Stimulated activated CD8-positive, alpha-beta memory T cell treated with anti-CD3 and anti-CD28 coated beads, Interleukin-7, amount 100 ng/mL, for 4 hours (primary cell): Measurements from ENCODE around the gene KCNQ5.
"Not testable (repeated sequence)": the region's sequence is repeated elsewhere in the genome, so short reads cannot be mapped to it uniquely, and the experiment has no call there.

Experiments
- DNase-seq, 2 donors: peaks; one replicate each; pipeline ENCODE4 v3.0.0-alpha.2; 2020; ENCODE audit warnings: low read depth in 2 of 2

KCNQ5 gene

GRCh38 chr6:73180076-73180738, 558.3 kb downstream of the KCNQ5 start:
- DNase-seq, result no peak

- DNase-seq, result no peak
Observed at GRCh38 chr6:73180763-73181619, 559.1 kb downstream of the KCNQ5 start.

- DNase-seq, result no peak
Observed at GRCh38 chr6:73182021-73182607, 560.2 kb downstream of the KCNQ5 start.

- not testable (repeated sequence) for DNase-seq
Observed at GRCh38 chr6:73193302-73193701, 571.4 kb downstream of the KCNQ5 start.

- no peak for DNase-seq
Observed at GRCh38 chr6:73194744-73195143, 572.9 kb downstream of the KCNQ5 start.

GRCh38 chr6:73200247-73200646, 578.4 kb downstream of the KCNQ5 start:
- DNase-seq, result no peak

GRCh38 chr6:73200735-73201134, 578.9 kb downstream of the KCNQ5 start:
- no peak for DNase-seq

DNA sequence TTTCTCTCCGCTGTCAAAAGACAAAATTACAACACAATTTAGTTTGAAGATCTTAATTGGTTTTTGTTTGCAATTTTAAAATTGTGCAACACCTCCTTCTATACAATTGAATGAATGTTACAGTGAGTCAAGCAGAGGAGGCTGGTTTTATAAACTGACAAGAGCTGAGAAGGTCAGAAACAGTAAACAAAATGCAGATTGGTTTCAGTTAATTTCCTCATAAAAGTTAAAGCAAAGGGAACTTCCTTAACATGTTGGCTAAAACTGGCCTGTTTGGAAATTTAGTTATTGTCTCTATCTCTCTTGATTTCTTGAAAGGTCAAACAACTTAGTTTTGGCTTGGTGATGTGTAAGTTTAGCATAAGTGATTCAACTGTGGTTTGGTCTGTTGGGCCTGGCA, 581.2 kb downstream of the KCNQ5 start:
- no peak for DNase-seq

DNA sequence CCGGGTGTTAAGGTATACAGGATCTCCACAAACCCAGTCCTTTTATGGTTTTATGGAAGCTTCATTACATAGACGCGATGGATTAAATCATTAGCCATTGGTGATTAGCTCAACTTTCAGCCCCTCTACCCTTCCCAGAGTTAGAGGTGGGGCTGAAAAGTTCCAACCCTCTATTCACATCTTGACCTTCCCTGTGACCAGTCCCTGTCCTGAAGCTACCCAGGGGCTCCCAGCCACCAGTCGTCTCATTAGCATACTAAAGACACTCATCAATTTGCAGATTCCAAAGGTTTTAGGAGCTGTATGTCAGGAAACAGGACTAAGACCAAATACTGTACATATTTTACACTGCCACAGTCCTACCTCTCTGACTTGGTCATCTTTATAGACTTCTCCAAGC, 582.4 kb downstream of the KCNQ5 start:
- DNase-seq, result no peak

- no peak for DNase-seq
Observed at GRCh38 chr6:73207221-73207837, 585.5 kb downstream of the KCNQ5 start.

GRCh38 chr6:73209117-73209516, 587.3 kb downstream of the KCNQ5 start:
- no peak for DNase-seq

DNA sequence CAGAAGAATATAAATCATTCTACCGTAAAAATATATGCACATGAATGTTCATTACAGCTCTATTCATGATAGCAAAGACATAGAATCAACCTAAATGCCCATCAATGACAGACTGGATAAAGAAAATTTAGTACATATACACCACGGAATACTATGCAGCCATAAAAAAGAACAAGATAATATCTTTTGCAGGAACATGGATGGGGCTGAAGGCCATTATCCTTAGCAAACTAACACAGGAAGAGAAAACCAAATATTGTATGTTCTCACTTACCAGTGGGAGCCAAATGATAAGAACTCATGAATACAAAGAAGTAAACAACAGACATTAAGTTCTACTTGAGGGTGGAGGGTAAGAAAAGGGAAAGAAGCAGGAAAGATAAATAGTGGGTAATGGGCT, 595.0 kb downstream of the KCNQ5 start:
- no peak for DNase-seq

- no peak for DNase-seq
Observed at GRCh38 chr6:73225396-73225795, 603.5 kb downstream of the KCNQ5 start, which contains the start of gene KHDC1L. Gene KHDC1L, minus strand, starts transcription at chr6:73225496. Its CDS starts 88 bp downstream, at chr6:73225408.

GRCh38 chr6:73227606-73228255, 605.9 kb downstream of the KCNQ5 start:
- DNase-seq, result no peak

DNA sequence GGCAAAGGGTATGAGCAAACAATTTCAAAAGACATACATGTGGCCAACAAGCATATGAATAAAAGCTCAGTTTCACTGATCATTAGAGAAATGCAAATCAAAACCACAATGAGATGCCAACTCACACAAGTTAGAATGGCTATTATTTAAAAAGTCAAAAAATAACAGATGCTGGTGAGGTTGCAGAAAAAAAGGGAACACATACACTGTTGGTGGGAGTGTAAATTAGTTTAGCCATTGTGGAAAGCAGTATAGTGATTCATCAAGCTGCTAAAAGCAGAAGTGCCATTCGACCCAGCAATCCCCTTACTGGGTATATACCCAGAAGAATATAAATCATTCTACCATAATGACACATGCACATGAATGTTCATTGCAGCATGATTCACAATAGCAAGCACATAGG, 610.1 kb downstream of the KCNQ5 start:
- DNase-seq, result no peak

DNA sequence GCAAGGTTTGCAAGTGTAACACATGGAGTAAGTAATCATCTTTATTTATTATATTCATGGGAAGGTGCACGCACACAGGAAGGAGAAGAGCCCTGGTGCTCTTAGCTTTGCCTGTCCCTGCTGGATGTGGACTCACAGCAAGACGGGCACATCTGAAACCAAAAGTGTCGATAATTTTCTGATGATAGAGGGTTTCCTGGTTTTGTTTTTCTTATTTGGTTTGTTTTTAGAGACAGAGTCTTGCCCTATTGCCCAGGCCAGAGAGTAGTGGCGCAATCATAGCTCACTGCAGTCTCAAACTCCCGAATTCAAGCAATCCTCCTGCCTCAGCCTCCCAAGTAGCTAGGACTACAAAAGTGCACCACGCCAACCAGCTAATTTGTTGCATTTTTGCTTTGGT, 611.2 kb downstream of the KCNQ5 start:
- DNase-seq, result no peak

- not testable (repeated sequence) for DNase-seq
Observed at GRCh38 chr6:73233971-73234370, 612.1 kb downstream of the KCNQ5 start.

DNA sequence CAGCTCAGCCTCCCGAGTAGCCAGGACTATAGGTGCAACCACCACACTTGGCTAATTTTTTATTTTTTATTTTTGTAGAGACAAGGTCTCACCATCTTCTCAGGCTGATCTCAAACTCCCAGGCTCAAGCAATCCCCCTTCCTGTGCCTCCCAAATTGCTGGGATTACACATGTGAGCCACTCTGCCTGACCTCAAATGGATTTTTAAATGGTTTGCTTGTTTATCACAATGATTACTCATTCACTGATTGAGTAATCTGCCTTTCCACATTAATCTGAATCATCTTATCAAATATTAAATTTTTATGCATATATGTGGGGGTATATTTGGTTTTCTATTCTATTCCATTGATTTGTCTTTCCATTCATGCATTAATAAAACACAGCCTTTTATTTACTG, 612.9 kb downstream of the KCNQ5 start:
- DNase-seq, result no peak

GRCh38 chr6:73236144-73236750, 614.4 kb downstream of the KCNQ5 start:
- DNase-seq, result no peak

- no peak for DNase-seq
Observed at GRCh38 chr6:73240730-73241129, 618.9 kb downstream of the KCNQ5 start.

- no peak for DNase-seq
Observed at GRCh38 chr6:73242001-73242400, 620.1 kb downstream of the KCNQ5 start.
